ENCODE results near the gene KLHL36.
A peak's percentile ranks its signal among the peaks of the same experiment; 100 is the strongest.

The KLHL36 gene

GRCh38 chr16:84647828-84648594 lies at the start of gene KLHL36:
KLHL36 (plus strand) TSS chr16:84648511; CDS start chr16:84650868, 2,357 bp downstream.
- DNase-seq = peak; percentile 19 to 75 (median 42)

GRCh38 chr16:84599521-84600202 lies 48.6 kb upstream of the KLHL36 start:
- DNase-seq = peak in 2 of 4 experiments; percentile 15 to 19

- DNase-seq = no peak
Observed at GRCh38 chr16:84600343-84601229, 47.7 kb upstream of the KLHL36 start.

GRCh38 chr16:84603140-84603816 lies 45.0 kb upstream of the KLHL36 start:
- no peak for DNase-seq

- no peak for DNase-seq
Observed at GRCh38 chr16:84603940-84604339, 44.4 kb upstream of the KLHL36 start.

- DNase-seq = no peak
Observed at GRCh38 chr16:84604477-84605013, 43.8 kb upstream of the KLHL36 start.

GRCh38 chr16:84605339-84605848 lies 42.9 kb upstream of the KLHL36 start:
- no peak for DNase-seq

- DNase-seq = no peak
Observed at GRCh38 chr16:84606081-84606875, 42.0 kb upstream of the KLHL36 start.

- DNase-seq = no peak
Observed at GRCh38 chr16:84607061-84607460, 41.2 kb upstream of the KLHL36 start.

GRCh38 chr16:84607694-84608093 lies 40.6 kb upstream of the KLHL36 start:
- no peak for DNase-seq

GRCh38 chr16:84608282-84608681 lies 40.0 kb upstream of the KLHL36 start:
- no peak for DNase-seq

- DNase-seq = no peak
Observed at GRCh38 chr16:84609563-84610177, 38.6 kb upstream of the KLHL36 start.

GRCh38 chr16:84610376-84610775 lies 37.9 kb upstream of the KLHL36 start:
- no peak for DNase-seq

- DNase-seq = no peak
Observed at GRCh38 chr16:84611041-84611440, 37.3 kb upstream of the KLHL36 start.

- no peak for DNase-seq
Observed at GRCh38 chr16:84612686-84613085, 35.6 kb upstream of the KLHL36 start.

GRCh38 chr16:84613408-84614072 lies 34.8 kb upstream of the KLHL36 start:
- no peak for DNase-seq

GRCh38 chr16:84614073-84614459 lies 34.2 kb upstream of the KLHL36 start:
- no peak for DNase-seq

GRCh38 chr16:84614623-84614967 lies 33.7 kb upstream of the KLHL36 start:
- DNase-seq = no peak

- no peak for DNase-seq
Observed at GRCh38 chr16:84614968-84615813, 33.1 kb upstream of the KLHL36 start.
